NT2/D1 (cell line): ENCODE results near the gene ADGRD2.

Experiments used
- DNase-seq: peaks from one replicate; pipeline ENCODE4 v3.0.0-alpha.2; 2011; ENCODE audit warnings: low read depth, low spot score
- H3K27me3 ChIP-seq: 2 replicates; pipeline ENCODE4 v1.6.0; 2011; ENCODE audit warnings: mild to moderate bottlenecking; ENCODE audit not compliant: insufficient read length, insufficient read depth
- H3K36me3 ChIP-seq: 2 replicates; pipeline ENCODE4 v1.6.1; 2011; ENCODE audit warnings: mild to moderate bottlenecking, low read length, mixed read lengths; ENCODE audit not compliant: insufficient read depth, insufficient read length
- H3K4me1 ChIP-seq: 2 replicates; pipeline ENCODE4 v1.5.1; 2011; ENCODE audit not compliant: insufficient read depth, insufficient read length
- H3K4me3 ChIP-seq: 2 replicates; pipeline ENCODE4 v1.5.1; 2011; ENCODE audit warnings: low read depth; ENCODE audit not compliant: insufficient read length
- H3K9ac ChIP-seq: 2 replicates; pipeline ENCODE4 v1.6.0; 2011; ENCODE audit warnings: low read depth; ENCODE audit not compliant: insufficient read length
- H3K9me3 ChIP-seq: 2 replicates; pipeline ENCODE4 v1.5.1; 2011; ENCODE audit warnings: mild to moderate bottlenecking, low read length; ENCODE audit not compliant: insufficient read depth
- SUZ12 ChIP-seq: IDR thresholded peaks from 2 replicates; pipeline ENCODE4 v1.6.1; 2011; ENCODE audit not compliant: insufficient read length, insufficient read depth; ENCODE audit errors: extremely low read depth
- YY1 ChIP-seq: IDR thresholded peaks from 2 replicates; pipeline ENCODE4 v1.6.1; 2011; ENCODE audit not compliant: insufficient read length, insufficient read depth
- ZNF274 ChIP-seq: IDR thresholded peaks from 2 replicates; pipeline ENCODE4 v1.6.1; 2011; ENCODE audit warnings: mild to moderate bottlenecking, low read depth, low read length

The ADGRD2 gene

DNA sequence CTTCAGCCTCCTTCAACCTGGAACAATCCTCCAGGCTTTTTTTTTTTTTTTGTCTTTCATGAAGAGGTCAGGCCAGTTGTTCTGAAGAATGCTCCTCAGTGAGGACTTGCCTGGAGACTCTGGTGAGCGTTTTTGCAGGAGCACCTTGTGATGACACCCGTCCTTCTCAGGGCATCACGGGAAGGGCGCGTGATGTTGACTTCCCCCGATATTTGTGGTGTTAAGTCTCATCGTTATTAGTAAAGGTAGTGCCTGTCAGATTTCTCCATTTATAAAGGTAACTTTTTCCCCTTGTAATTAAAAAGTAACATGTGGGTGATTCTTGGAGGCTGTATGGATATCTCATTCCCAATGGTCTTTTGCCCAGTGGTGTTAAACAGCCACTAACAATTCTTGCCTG lies 23.9 kb upstream of the ADGRD2 start:
- Histone ChIP-seq H3K4me3 (no peak overlapping the region), H3K4me1 (no peaks in the 10 kb centered on the region), H3K9ac (no peak overlapping the region), H3K9me3 (no peaks in the 10 kb centered on the region), H3K27me3 (no peaks in the 10 kb centered on the region), H3K36me3 (no peaks in the 10 kb centered on the region)
- DNase-seq, result no peak
- TF ChIP-seq YY1 (no peak), SUZ12 (no peak), ZNF274 (no peak)

DNA sequence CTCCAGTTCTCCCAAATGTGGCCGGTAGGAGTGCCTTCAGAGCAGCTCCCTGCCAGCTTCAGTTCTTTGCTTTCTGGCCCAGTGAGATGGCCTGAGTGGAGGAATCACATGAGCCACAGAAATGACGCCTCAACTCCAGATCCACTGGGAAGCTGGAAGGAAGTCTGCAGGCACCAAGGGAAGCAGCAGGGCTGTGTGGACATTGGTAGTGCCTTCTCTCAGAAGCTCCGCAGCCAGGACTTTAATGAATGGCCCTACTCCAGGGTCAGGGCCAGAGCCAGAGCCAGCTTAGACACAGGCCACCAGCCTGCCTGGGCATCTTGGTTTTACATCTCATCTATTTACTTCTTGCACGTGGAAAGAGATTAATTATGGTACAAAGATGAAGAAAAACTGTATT lies 23.0 kb upstream of the ADGRD2 start:
- H3K4me1 ChIP-seq, result no peaks in the 10 kb centered on the region
- no peak overlapping the region for H3K9ac ChIP-seq
- TF ChIP-seq YY1 (no peak), SUZ12 (no peak), ZNF274 (no peak)
- no peak for DNase-seq
- H3K4me3 ChIP-seq, result no peak overlapping the region
- H3K27me3 ChIP-seq, result no peaks in the 10 kb centered on the region
- no peaks in the 10 kb centered on the region for H3K9me3 ChIP-seq
- H3K36me3 ChIP-seq, result no peaks in the 10 kb centered on the region

GRCh38 chr9:124428751-124429529 lies 21.3 kb upstream of the ADGRD2 start:
- Histone ChIP-seq H3K27me3 (no peaks in the 10 kb centered on the region), H3K36me3 (no peaks in the 10 kb centered on the region), H3K4me3 (no peak overlapping the region), H3K4me1 (no peaks in the 10 kb centered on the region), H3K9ac (no peak overlapping the region), H3K9me3 (no peaks in the 10 kb centered on the region)
- no peak for DNase-seq
- TF ChIP-seq YY1 (no peak), ZNF274 (no peak), SUZ12 (no peak)

- Histone ChIP-seq H3K4me1 (no peaks in the 10 kb centered on the region), H3K4me3 (no peak overlapping the region), H3K9me3 (no peaks in the 10 kb centered on the region), H3K27me3 (no peaks in the 10 kb centered on the region), H3K9ac (no peak overlapping the region), H3K36me3 (no peaks in the 10 kb centered on the region)
- DNase-seq, result no peak
- no peak for TF ChIP-seq ZNF274
- TF ChIP-seq SUZ12, result no peak
- TF ChIP-seq YY1, result no peak
Observed at GRCh38 chr9:124429530-124429867, 20.8 kb upstream of the ADGRD2 start.

DNA sequence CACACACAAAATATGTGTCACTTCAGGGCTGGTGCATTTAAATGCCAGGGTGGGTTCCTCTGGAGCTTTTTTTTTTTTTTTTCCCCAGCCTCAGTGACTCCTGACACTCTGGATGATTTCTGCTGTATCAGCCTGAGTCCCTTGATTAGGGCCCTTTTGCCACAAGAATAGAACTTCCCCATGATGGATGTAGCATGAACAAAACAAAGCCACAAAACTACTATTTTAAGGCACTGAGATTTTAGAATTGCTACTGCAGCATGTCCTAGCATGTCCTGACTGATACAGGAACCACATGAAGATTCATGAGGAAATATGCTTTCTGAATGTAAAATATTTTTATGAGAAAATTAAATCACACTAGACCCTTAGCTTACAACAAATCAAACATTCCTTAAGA lies 13.9 kb upstream of the ADGRD2 start:
- no peak for DNase-seq
- TF ChIP-seq YY1 (no peak), ZNF274 (no peak), SUZ12 (no peak)
- Histone ChIP-seq H3K27me3 (no peaks in the 10 kb centered on the region), H3K9ac (no peak overlapping the region), H3K36me3 (no peaks in the 10 kb centered on the region), H3K4me1 (peaks cover 2% of the 10 kb centered on the region), H3K9me3 (no peaks in the 10 kb centered on the region), H3K4me3 (no peak overlapping the region)

DNA sequence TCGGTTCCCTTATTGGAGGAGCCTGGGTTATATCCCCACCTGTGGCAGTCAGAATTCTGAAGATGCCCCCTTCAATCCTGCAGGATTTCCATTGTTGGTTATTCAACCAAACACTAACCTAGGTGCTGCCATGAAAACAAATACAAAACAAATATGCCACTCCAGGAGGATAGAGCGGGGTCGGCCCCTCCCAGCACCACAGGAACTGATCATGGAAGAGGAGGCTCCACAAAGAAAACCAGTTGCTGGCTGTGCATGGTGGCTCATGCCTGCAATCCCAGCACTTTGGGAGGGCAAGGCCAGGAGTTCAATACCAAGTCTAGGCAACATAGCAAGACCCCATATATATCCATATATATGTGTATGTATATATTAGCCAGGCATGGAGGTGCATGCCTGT lies 13.2 kb upstream of the ADGRD2 start:
- Histone ChIP-seq H3K9me3 (no peaks in the 10 kb centered on the region), H3K36me3 (no peaks in the 10 kb centered on the region), H3K4me3 (no peak overlapping the region), H3K4me1 (peaks cover 3% of the 10 kb centered on the region), H3K27me3 (no peaks in the 10 kb centered on the region), H3K9ac (no peak overlapping the region)
- no peak for TF ChIP-seq ZNF274
- TF ChIP-seq SUZ12, result no peak
- TF ChIP-seq YY1, result no peak
- DNase-seq, result no peak

DNA sequence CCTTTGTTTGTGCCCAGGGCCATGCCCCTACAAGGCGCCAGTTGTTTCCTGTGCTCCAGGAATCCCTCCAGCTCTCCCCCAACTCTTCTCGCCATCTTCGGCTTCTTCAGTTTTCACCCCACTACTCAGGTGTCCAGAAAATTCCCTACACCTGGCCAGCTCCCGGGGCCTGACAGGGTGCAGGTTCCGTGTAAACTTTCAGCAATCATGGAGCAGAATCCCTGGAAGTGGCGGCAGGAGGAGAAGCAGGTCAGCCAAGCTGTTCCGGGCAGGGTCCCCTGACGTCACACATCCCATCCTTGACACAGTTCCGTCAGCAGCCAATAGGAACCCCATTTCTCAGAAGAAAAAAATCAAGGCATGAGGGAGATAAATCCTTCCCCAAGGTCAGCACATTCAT lies 12.2 kb upstream of the ADGRD2 start:
- H3K9me3 ChIP-seq, result no peaks in the 10 kb centered on the region
- H3K36me3 ChIP-seq, result no peaks in the 10 kb centered on the region
- TF ChIP-seq SUZ12, result no peak
- no peak for TF ChIP-seq ZNF274
- no peak for TF ChIP-seq YY1
- H3K4me1 ChIP-seq, result peaks cover 3% of the 10 kb centered on the region
- no peak for DNase-seq
- no peak overlapping the region for H3K4me3 ChIP-seq
- no peak overlapping the region for H3K9ac ChIP-seq
- H3K27me3 ChIP-seq, result no peaks in the 10 kb centered on the region

DNA sequence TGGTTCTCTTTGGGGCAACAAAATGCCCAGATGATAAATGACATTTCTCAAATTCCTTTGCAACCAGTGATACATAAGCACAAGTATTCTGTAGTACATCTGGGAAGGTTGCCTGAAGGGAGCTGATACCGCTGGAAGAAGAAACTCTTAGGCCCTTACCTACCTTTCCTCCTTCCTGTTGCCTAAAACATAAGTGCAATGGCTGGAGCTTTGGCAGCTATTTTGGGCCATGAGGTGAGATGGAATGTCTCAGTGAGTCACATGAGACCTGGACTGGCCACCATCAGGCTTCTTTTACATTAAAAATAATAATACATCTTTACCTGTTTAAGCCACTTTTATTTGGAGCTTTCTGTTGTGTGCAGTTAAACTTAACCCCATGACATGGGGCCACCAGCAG lies 11.2 kb upstream of the ADGRD2 start:
- no peak for TF ChIP-seq ZNF274
- H3K4me3 ChIP-seq, result no peak overlapping the region
- H3K9me3 ChIP-seq, result no peaks in the 10 kb centered on the region
- H3K9ac ChIP-seq, result no peak overlapping the region
- peaks cover 3% of the 10 kb centered on the region for H3K4me1 ChIP-seq
- DNase-seq, result no peak
- H3K36me3 ChIP-seq, result no peaks in the 10 kb centered on the region
- no peaks in the 10 kb centered on the region for H3K27me3 ChIP-seq
